K562 (cell line): Measurements from ENCODE around the gene PAIP1. TPM values are rescaled to one million over a fixed set of nuclear protein-coding genes. Genes with fewer than 3 reads are reported as not detected.
"Not testable (repeated sequence)": the region's sequence is repeated elsewhere in the genome, so short reads cannot be mapped to it uniquely, and the experiment has no call there.

Experiments
- ATAC-seq: fragments of 200-7000 bp; cut with Tn5 transposase; 3 replicates; pipeline ENCODE4 v1.9.1; 2020; ENCODE audit warnings: moderate library complexity
- BruUV-seq: library from RNA; stranded (reverse); fragments of 400-500 nt; replicated peaks from 2 replicates; lab custom pipeline; 2021; lab: Mats Ljungman, UMichigan
- CTCF ChIA-PET: fragments of 300-600 bp; formaldehyde crosslinking; extraction: SDS; loops from one replicate; lab custom pipeline; 2021; ENCODE audit warnings: low intra/inter-chr PET ratio; lab: Yijun Ruan, JAX
- POLR2A ChIA-PET: fragments of 300-600, 350-650 bp; sonication (Branson Sonifier 250); formaldehyde crosslinking; extraction: SDS; loops from one replicate; lab custom pipeline; 2021; ENCODE audit warnings: antibody characterized with exemption, inconsistent platforms; lab: Yijun Ruan, JAX
- DNase-seq, 4 experiments: peaks; one replicate each; pipeline versions ENCODE4 v3.0.0 to v3.0.0-alpha.2; 2011 to 2018; ENCODE audit warnings: low spot score in 3 of 4, mixed read lengths in 3 of 4; ENCODE audit errors: extremely low read depth in 1 of 4
- FAIRE-seq: peaks from 2 replicates; lab custom pipeline; 2011; peaks lifted over from hg19 to GRCh38; lab: Jason Lieb, UNC
- H2AFZ ChIP-seq: 2 replicates; pipeline ENCODE4 v1.6.0; 2011; ENCODE audit warnings: low read depth, low read length, control low read depth, inconsistent platforms
- H3K27ac ChIP-seq: fragments of 200-600 bp; 3 replicates; pipeline ENCODE4 v1.8.0; 2011; ENCODE audit warnings: low read depth, mild to moderate bottlenecking, control low read depth, inconsistent platforms, low read length, moderate library complexity, mixed read lengths; ENCODE audit errors: extremely low read depth
- H3K27me3 ChIP-seq, 2 experiments: fragments of 300-600 bp in 1 of 2; 2 replicates in 1 of 2; 3 replicates in 1 of 2; pipeline versions ENCODE4 v1.6.0 to v1.8.0; 2011; ENCODE audit warnings: inconsistent platforms in 2 of 2, low read length in 2 of 2, mild to moderate bottlenecking in 1 of 2, mixed read lengths in 1 of 2, moderate library complexity in 1 of 2; ENCODE audit not compliant: control insufficient read depth in 2 of 2, insufficient read depth in 2 of 2
- H3K36me3 ChIP-seq: fragments of 300-600 bp; 3 replicates; pipeline ENCODE4 v1.8.0; 2011; ENCODE audit warnings: mild to moderate bottlenecking, low read length, inconsistent platforms; ENCODE audit not compliant: control insufficient read depth, insufficient read depth
- H3K4me1 ChIP-seq, 2 experiments: fragments of 200-600 bp in 1 of 2; replicated peaks in 1 of 2; 2 replicates in 1 of 2; 3 replicates in 1 of 2; pipeline versions ENCODE4 v1.5.1 to v1.8.0; 2011; ENCODE audit warnings: inconsistent platforms in 2 of 2, low read length in 2 of 2, mild to moderate bottlenecking in 1 of 2, mixed read lengths in 1 of 2, moderate library complexity in 1 of 2; ENCODE audit not compliant: control insufficient read depth in 2 of 2, insufficient read depth in 2 of 2
- H3K4me2 ChIP-seq: 2 replicates; pipeline ENCODE4 v1.6.1; 2011; ENCODE audit warnings: low read length, control low read depth, inconsistent platforms, mixed read lengths; ENCODE audit not compliant: insufficient read depth
- H3K4me3 ChIP-seq: fragments of 200-600 bp; sonication (generic), shearing (Covaris generic); 2 replicates; pipeline ENCODE4 v1.5.1; 2016; ENCODE audit warnings: control low read depth, inconsistent platforms
- H3K79me2 ChIP-seq: fragments of 200-600 bp; 3 replicates; pipeline ENCODE4 v1.8.0; 2011; ENCODE audit warnings: low read length, inconsistent platforms; ENCODE audit not compliant: control insufficient read depth, insufficient read depth
- H3K9ac ChIP-seq, 2 experiments: 2 replicates each; pipeline versions ENCODE4 v1.6.0 to v1.6.1; 2011; ENCODE audit warnings: low read depth in 2 of 2, low read length in 2 of 2, control low read depth in 1 of 2, inconsistent platforms in 1 of 2, mild to moderate bottlenecking in 1 of 2, mixed read lengths in 1 of 2; ENCODE audit not compliant: insufficient read depth in 1 of 2
- H3K9me1 ChIP-seq: one replicate; pipeline ENCODE4 v1.6.0; 2011; ENCODE audit warnings: inconsistent platforms, mild to moderate bottlenecking, low read length, moderate library complexity; ENCODE audit not compliant: control insufficient read depth, insufficient read depth
- H3K9me3 ChIP-seq: replicated peaks from 2 replicates; pipeline ENCODE4 v1.5.1; 2011; ENCODE audit warnings: low read depth, low read length, inconsistent platforms; ENCODE audit not compliant: control insufficient read depth, insufficient read depth
- H4K20me1 ChIP-seq: replicated peaks from 2 replicates; pipeline ENCODE4 v1.6.1; 2011; ENCODE audit warnings: low read length, inconsistent platforms, mixed read lengths; ENCODE audit not compliant: control insufficient read depth, insufficient read depth
- EGR1 ChIP-seq: fragments of 450-650 bp; conservative IDR thresholded peaks from 2 replicates; pipeline ENCODE4 v1.6.1; 2017; ENCODE audit warnings: mild to moderate bottlenecking
- WGBS: fragments of 100-300 bp; shearing (Covaris generic); methylation state at CpG from one replicate; pipeline ENCODE4 v1.1.6; 2016; ENCODE audit warnings: low coverage, mixed read lengths; ENCODE audit not compliant: insufficient coverage; ENCODE audit errors: missing lambda C conversion rate; 5-methylcytosine and 5-hydroxymethylcytosine counted together
- in situ Hi-C: fragments of 300-500 bp; cut with MboI; formaldehyde crosslinking; loops from 4 replicates; pipeline ENCODE4 v1.15.0; 2018; ENCODE audit warnings: inconsistent platforms, mixed read lengths
- intact Hi-C: fragments of 100-400 bp; cut with micrococcal nuclease; formaldehyde crosslinking; loops from 2 replicates; pipeline ENCODE4 v1.14.2; 2022
- polyA plus RNA-seq, 8 experiments: library from polyadenylated mRNA; depleted of rRNA in 4 of 8; stranded (reverse) in 5 of 8; unstranded in 3 of 8; fragments of >200 nt; fragmentation: Nextera tagmentation in 2 of 8; fragmentation: Illumina TruSeq in 1 of 8; extraction: Ambion mirVana in 2 of 8; extraction: Trizol in 1 of 8; gene quantifications; 2 replicates each; pipeline versions ENCODE4 v1.2.1 to v1.2.3, GENCODE V29; 2011 to 2014; ENCODE audit warnings: inconsistent platforms in 1 of 8, missing spikeins in 1 of 8
- total RNA-seq, 7 experiments: library from RNA; depleted of rRNA in 6 of 7; stranded (reverse); fragments of >200 nt in 6 of 7; fragmentation: Illumina TruSeq in 2 of 7; extraction: Trizol in 2 of 7; gene quantifications; 2 replicates each; pipeline versions ENCODE4 v1.2.1 to v1.2.3, GENCODE V29; 2011 to 2021; ENCODE audit warnings: low replicate concordance in 1 of 7
- TF ChIP-seq, protein P1 (sequence below), 2 experiments: fragments of 450-650 bp; IDR thresholded peaks; 2 replicates each; pipeline ENCODE4 v1.6.1; 2018; ENCODE audit warnings: mild to moderate bottlenecking in 2 of 2, low read depth in 1 of 2; ENCODE audit not compliant: partially characterized antibody in 2 of 2

Gene PAIP1
- total and polyA plus RNA-seq, 9 of the 15 experiments (the other 6 are each of a cell fraction or from before 2014, with no cell fraction given): 51.7 to 181 (median 102) TPM

GRCh38 chr5:43598927-43599326 lies 42.0 kb upstream of the PAIP1 start:
- H3K9me1 ChIP-seq, H4K20me1 ChIP-seq, H2AFZ ChIP-seq, H3K27ac ChIP-seq, H3K36me3 ChIP-seq, H3K4me2 ChIP-seq, FAIRE-seq, H3K9ac ChIP-seq, BruUV-seq, H3K4me3 ChIP-seq, in situ Hi-C loops, H3K27me3 ChIP-seq, H3K9me3 ChIP-seq, DNase-seq, CTCF ChIA-PET, intact Hi-C loops, ATAC-seq: not testable (repeated sequence)
- POLR2A ChIA-PET: interaction anchor here (0.6 kb wide), 1 partner anchor 115 kb away, joined by 3 read pairs; the partner anchor contains the start of gene TMEM267
- Histone ChIP-seq H3K79me2 (peaks cover 38% of the 10 kb centered on the region), H3K4me1 (peaks cover 13% of the 10 kb centered on the region in 2 experiments)
- 95% methylated on average over 1 of the region's 1 CpG for WGBS

GRCh38 chr5:43592363-43592762 lies 35.5 kb upstream of the PAIP1 start:
- Histone ChIP-seq H3K9me3 (no peaks in the 10 kb centered on the region), H3K79me2 (no peaks in the 10 kb centered on the region), H3K9me1 (no peaks in the 10 kb centered on the region), H3K4me3 (no peak overlapping the region), H3K27me3 (no peaks in the 10 kb centered on the region), H3K27ac (no peak overlapping the region), H3K4me1 (no peaks in the 10 kb centered on the region), H3K4me2 (no peak overlapping the region), H3K9ac (no peak overlapping the region), H2AFZ (no peak overlapping the region), H3K36me3 (no peaks in the 10 kb centered on the region; the same call in 2 of the 3 replicates), H4K20me1 (no peaks in the 10 kb centered on the region)
- intact Hi-C loops (no loop called here), in situ Hi-C loops (no loop called here)
- ChIA-PET CTCF (no interaction called here), POLR2A (no interaction called here)
- BruUV-seq: no TSS peak
- TF ChIP-seq, protein P1, sequence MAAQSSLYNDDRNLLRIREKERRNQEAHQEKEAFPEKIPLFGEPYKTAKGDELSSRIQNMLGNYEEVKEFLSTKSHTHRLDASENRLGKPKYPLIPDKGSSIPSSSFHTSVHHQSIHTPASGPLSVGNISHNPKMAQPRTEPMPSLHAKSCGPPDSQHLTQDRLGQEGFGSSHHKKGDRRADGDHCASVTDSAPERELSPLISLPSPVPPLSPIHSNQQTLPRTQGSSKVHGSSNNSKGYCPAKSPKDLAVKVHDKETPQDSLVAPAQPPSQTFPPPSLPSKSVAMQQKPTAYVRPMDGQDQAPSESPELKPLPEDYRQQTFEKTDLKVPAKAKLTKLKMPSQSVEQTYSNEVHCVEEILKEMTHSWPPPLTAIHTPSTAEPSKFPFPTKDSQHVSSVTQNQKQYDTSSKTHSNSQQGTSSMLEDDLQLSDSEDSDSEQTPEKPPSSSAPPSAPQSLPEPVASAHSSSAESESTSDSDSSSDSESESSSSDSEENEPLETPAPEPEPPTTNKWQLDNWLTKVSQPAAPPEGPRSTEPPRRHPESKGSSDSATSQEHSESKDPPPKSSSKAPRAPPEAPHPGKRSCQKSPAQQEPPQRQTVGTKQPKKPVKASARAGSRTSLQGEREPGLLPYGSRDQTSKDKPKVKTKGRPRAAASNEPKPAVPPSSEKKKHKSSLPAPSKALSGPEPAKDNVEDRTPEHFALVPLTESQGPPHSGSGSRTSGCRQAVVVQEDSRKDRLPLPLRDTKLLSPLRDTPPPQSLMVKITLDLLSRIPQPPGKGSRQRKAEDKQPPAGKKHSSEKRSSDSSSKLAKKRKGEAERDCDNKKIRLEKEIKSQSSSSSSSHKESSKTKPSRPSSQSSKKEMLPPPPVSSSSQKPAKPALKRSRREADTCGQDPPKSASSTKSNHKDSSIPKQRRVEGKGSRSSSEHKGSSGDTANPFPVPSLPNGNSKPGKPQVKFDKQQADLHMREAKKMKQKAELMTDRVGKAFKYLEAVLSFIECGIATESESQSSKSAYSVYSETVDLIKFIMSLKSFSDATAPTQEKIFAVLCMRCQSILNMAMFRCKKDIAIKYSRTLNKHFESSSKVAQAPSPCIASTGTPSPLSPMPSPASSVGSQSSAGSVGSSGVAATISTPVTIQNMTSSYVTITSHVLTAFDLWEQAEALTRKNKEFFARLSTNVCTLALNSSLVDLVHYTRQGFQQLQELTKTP (IDR thresholded peaks at IDR 0.05; ENCODE audit: low read depth in 1 of 2, partially characterized antibody in 2 of 2): no peak
- TF ChIP-seq EGR1: no peak
- no peak for FAIRE-seq
- no peak for ATAC-seq
- no peak for DNase-seq
